HepG2 (cell line): Measurements from ENCODE around the gene TXN2. TPM values are rescaled to one million over a fixed set of nuclear protein-coding genes. Genes with fewer than 3 reads are reported as not detected.

Experiments used
- ARNT2 ChIP-seq: sonication (generic); formaldehyde crosslinking; IDR thresholded peaks from 2 replicates; pipeline ENCODE4 v1.8.0; 2022; ENCODE audit warnings: mild to moderate bottlenecking, low read depth, missing genetic modification reagents, moderate library complexity
- FOXO1 ChIP-seq: sonication (generic); formaldehyde crosslinking; IDR thresholded peaks from 2 replicates; pipeline ENCODE4 v1.4.0; 2020; ENCODE audit warnings: missing genetic modification reagents
- HES4 ChIP-seq: sonication (generic); formaldehyde crosslinking; IDR thresholded peaks from 2 replicates; pipeline ENCODE4 v1.9.0; 2021; ENCODE audit warnings: mild to moderate bottlenecking, missing genetic modification reagents, borderline replicate concordance
- HMG20B ChIP-seq: conservative IDR thresholded peaks from 2 replicates; pipeline ENCODE4 v1.6.1; 2016; ENCODE audit warnings: missing genetic modification reagents, missing compliant biosample characterization
- KDM1A ChIP-seq: IDR thresholded peaks from 2 replicates; pipeline ENCODE4 v1.6.1; 2016; ENCODE audit warnings: missing compliant biosample characterization
- REPIN1 ChIP-seq: sonication (generic); formaldehyde crosslinking; IDR thresholded peaks from 2 replicates; pipeline ENCODE4 v1.8.0; 2022; ENCODE audit warnings: missing genetic modification reagents, low read depth, mild to moderate bottlenecking, borderline replicate concordance
- SRSF4 ChIP-seq: fragments of 200-400 bp; formaldehyde crosslinking; IDR thresholded peaks from one replicate; pipeline ENCODE4 v1.6.1; 2018; ENCODE audit warnings: mild to moderate bottlenecking, low read depth, low read length, moderate library complexity; ENCODE audit not compliant: poor library complexity, severe bottlenecking
- TBX3 ChIP-seq: fragments of 450-650 bp; IDR thresholded peaks from 2 replicates; pipeline ENCODE4 v1.6.1; 2017; ENCODE audit warnings: antibody characterized with exemption, mild to moderate bottlenecking, inconsistent platforms, borderline replicate concordance
- ZNF430 ChIP-seq: sonication (generic); formaldehyde crosslinking; IDR thresholded peaks from 2 replicates; pipeline ENCODE4 v1.9.0; 2021; ENCODE audit warnings: mild to moderate bottlenecking, missing genetic modification reagents
- ZNF607 ChIP-seq: sonication (generic); formaldehyde crosslinking; IDR thresholded peaks from 2 replicates; pipeline ENCODE4 v1.5.1; 2020; ENCODE audit warnings: missing genetic modification reagents, mild to moderate bottlenecking, borderline replicate concordance
- ZNF883 ChIP-seq: sonication (generic); formaldehyde crosslinking; IDR thresholded peaks from 2 replicates; pipeline ENCODE4 v1.5.1; 2020; ENCODE audit warnings: mild to moderate bottlenecking, missing genetic modification reagents; ENCODE audit errors: not compliant biosample characterization
- ZSCAN21 ChIP-seq: sonication (generic); formaldehyde crosslinking; IDR thresholded peaks from 2 replicates; pipeline ENCODE4 v1.8.0; 2022; ENCODE audit warnings: mild to moderate bottlenecking, missing genetic modification reagents, moderate library complexity, borderline replicate concordance
- ZSCAN30 ChIP-seq: sonication (generic); formaldehyde crosslinking; IDR thresholded peaks from 2 replicates; pipeline ENCODE4 v1.5.0; 2020; ENCODE audit warnings: mild to moderate bottlenecking, missing genetic modification reagents
- polyA plus RNA-seq, 8 experiments: library from polyadenylated mRNA; depleted of rRNA in 3 of 8; stranded (reverse) in 7 of 8; unstranded in 1 of 8; fragments of >200 nt; fragmentation: Illumina TruSeq in 4 of 8; extraction: Trizol in 4 of 8; gene quantifications; 2 replicates each; pipeline versions ENCODE4 v1.2.1 to v1.2.3, GENCODE V29; 2011 to 2016; ENCODE audit warnings: low read depth in 4 of 8, missing spikeins in 1 of 8, mixed read lengths in 1 of 8; ENCODE audit not compliant: insufficient read depth in 1 of 8
- total RNA-seq, 5 experiments: library from RNA; depleted of rRNA; stranded (reverse); fragments of >200 nt; fragmentation: Illumina TruSeq; extraction: Trizol; gene quantifications; 2 replicates each; pipeline ENCODE4 v1.2.3, GENCODE V29; 2016; ENCODE audit warnings: low read depth in 1 of 5
- TF ChIP-seq, protein P1 (sequence below): sonication (generic); formaldehyde crosslinking; IDR thresholded peaks from 2 replicates; pipeline ENCODE4 v1.4.0; 2020; ENCODE audit warnings: missing genetic modification reagents
- TF ChIP-seq, protein P2 (sequence below): sonication (generic); formaldehyde crosslinking; IDR thresholded peaks from 2 replicates; pipeline ENCODE4 v1.5.1; 2020; ENCODE audit warnings: mild to moderate bottlenecking, missing genetic modification reagents, moderate library complexity
- TF ChIP-seq, protein P3 (sequence below), 2 experiments: sonication (generic) in 1 of 2; formaldehyde crosslinking in 1 of 2; IDR thresholded peaks; 2 replicates each; pipeline versions ENCODE4 v1.5.1 to v1.6.1; 2011 to 2020; ENCODE audit warnings: borderline replicate concordance in 1 of 2, low read depth in 1 of 2, low read length in 1 of 2, mild to moderate bottlenecking in 1 of 2, missing genetic modification reagents in 1 of 2, moderate library complexity in 1 of 2
- TF ChIP-seq, protein P4 (sequence below): sonication (generic); formaldehyde crosslinking; IDR thresholded peaks from 2 replicates; pipeline ENCODE4 v1.4.0; 2020; ENCODE audit warnings: missing genetic modification reagents
- TF ChIP-seq, protein P5 (sequence below): IDR thresholded peaks from 2 replicates; pipeline ENCODE4 v1.6.1; 2012; ENCODE audit warnings: inconsistent platforms
- TF ChIP-seq, protein P6 (sequence below): sonication (generic); formaldehyde crosslinking; IDR thresholded peaks from 2 replicates; pipeline ENCODE4 v1.5.0; 2020; ENCODE audit warnings: missing genetic modification reagents
- TF ChIP-seq, protein P7 (sequence below): sonication (generic); formaldehyde crosslinking; IDR thresholded peaks from 2 replicates; pipeline ENCODE4 v1.4.0; 2020; ENCODE audit warnings: missing genetic modification reagents

The TXN2 gene
- total and polyA plus RNA-seq, 2 of the 13 experiments (the other 11 are each of a cell fraction or from before 2014, with no cell fraction given), result 41.4 to 109 TPM

DNA sequence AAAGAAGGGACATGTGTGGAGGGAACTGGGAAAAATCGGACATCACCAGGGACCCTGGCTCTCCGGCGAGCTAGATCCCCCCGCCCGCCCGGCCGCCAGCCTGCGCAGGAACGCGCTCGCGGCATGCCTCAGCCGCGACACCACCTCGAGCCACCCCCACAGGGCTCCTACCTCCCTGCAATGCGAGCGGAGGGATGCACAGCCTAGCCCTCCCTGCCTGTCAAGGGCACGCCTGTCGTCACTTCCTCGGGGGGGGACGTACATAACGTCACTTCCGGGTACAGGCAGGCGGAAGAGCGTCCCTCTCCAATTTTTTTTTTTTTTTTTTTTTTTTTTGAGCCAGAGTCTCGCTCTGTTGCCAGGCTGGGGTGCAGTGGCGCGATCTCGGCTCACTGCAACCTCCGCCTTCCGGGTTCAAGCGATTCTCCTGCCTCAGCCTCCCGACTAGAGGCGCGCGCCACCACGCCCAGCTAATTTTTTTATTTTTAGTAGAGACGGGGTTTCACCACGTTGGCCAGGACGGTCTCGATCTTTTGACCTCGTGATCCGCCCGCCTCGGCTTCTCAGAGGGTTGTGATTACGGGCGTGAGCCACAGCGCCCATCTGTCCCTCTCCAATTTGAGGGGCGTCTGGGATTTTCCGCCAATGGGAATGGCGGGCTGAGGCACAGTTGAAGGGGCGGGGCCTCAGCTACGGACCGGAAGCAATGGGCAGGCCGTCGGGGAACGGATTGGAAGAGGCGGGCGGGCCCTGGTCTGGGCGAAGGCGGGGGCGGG lies at the start of gene TXN2 (continued):
- TF ChIP-seq, protein P1, sequence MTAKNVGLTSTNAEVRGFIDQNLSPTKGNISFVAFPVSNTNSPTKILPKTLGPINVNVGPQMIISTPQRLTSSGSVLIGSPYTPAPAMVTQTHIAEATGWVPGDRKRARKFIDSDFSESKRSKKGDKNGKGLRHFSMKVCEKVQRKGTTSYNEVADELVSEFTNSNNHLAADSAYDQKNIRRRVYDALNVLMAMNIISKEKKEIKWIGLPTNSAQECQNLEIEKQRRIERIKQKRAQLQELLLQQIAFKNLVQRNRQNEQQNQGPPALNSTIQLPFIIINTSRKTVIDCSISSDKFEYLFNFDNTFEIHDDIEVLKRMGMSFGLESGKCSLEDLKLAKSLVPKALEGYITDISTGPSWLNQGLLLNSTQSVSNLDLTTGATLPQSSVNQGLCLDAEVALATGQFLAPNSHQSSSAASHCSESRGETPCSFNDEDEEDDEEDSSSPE (CRISPR knock-in tag), result no peak
- TF ChIP-seq ZSCAN21 (CRISPR knock-in tag) (no peak), ZNF430 (no peak), REPIN1 (CRISPR knock-in tag) (no peak), SRSF4 (no peak), HMG20B (CRISPR knock-in tag) (peak; percentile 54; the same call in 1 of the 2 replicates), ZSCAN30 (CRISPR knock-in tag) (no peak), KDM1A (CRISPR knock-in tag) (no peak), ZNF883 (CRISPR knock-in tag) (peak; percentile 63), HES4 (CRISPR knock-in tag) (no peak), ARNT2 (CRISPR knock-in tag) (peak; percentile 73; the same call in 1 of the 2 replicates), ZNF607 (CRISPR knock-in tag) (0 out of 2 replicates have a peak, but pooled peaks have one; percentile 76), FOXO1 (no peak), TBX3 (no peak)
- TF ChIP-seq, protein P2, sequence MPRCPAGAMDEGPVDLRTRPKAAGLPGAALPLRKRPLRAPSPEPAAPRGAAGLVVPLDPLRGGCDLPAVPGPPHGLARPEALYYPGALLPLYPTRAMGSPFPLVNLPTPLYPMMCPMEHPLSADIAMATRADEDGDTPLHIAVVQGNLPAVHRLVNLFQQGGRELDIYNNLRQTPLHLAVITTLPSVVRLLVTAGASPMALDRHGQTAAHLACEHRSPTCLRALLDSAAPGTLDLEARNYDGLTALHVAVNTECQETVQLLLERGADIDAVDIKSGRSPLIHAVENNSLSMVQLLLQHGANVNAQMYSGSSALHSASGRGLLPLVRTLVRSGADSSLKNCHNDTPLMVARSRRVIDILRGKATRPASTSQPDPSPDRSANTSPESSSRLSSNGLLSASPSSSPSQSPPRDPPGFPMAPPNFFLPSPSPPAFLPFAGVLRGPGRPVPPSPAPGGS, result no peak
- TF ChIP-seq, protein P3, sequence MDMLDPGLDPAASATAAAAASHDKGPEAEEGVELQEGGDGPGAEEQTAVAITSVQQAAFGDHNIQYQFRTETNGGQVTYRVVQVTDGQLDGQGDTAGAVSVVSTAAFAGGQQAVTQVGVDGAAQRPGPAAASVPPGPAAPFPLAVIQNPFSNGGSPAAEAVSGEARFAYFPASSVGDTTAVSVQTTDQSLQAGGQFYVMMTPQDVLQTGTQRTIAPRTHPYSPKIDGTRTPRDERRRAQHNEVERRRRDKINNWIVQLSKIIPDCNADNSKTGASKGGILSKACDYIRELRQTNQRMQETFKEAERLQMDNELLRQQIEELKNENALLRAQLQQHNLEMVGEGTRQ (IDR thresholded peaks at IDR 0.05; ENCODE audit: low read depth, low read length), result no peak
- TF ChIP-seq, protein P3 (CRISPR knock-in tag; IDR thresholded peaks at IDR 0.05; ENCODE audit: borderline replicate concordance), result no peak; the same call in 1 of the 2 replicates
- TF ChIP-seq, protein P4, sequence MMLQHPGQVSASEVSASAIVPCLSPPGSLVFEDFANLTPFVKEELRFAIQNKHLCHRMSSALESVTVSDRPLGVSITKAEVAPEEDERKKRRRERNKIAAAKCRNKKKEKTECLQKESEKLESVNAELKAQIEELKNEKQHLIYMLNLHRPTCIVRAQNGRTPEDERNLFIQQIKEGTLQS, result no peak
- TF ChIP-seq, protein P5, sequence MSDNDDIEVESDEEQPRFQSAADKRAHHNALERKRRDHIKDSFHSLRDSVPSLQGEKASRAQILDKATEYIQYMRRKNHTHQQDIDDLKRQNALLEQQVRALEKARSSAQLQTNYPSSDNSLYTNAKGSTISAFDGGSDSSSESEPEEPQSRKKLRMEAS, result peak; percentile 70; the same call in 1 of the 2 replicates
- TF ChIP-seq, protein P6, sequence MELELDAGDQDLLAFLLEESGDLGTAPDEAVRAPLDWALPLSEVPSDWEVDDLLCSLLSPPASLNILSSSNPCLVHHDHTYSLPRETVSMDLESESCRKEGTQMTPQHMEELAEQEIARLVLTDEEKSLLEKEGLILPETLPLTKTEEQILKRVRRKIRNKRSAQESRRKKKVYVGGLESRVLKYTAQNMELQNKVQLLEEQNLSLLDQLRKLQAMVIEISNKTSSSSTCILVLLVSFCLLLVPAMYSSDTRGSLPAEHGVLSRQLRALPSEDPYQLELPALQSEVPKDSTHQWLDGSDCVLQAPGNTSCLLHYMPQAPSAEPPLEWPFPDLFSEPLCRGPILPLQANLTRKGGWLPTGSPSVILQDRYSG (CRISPR knock-in tag), result no peak
- TF ChIP-seq, protein P7, sequence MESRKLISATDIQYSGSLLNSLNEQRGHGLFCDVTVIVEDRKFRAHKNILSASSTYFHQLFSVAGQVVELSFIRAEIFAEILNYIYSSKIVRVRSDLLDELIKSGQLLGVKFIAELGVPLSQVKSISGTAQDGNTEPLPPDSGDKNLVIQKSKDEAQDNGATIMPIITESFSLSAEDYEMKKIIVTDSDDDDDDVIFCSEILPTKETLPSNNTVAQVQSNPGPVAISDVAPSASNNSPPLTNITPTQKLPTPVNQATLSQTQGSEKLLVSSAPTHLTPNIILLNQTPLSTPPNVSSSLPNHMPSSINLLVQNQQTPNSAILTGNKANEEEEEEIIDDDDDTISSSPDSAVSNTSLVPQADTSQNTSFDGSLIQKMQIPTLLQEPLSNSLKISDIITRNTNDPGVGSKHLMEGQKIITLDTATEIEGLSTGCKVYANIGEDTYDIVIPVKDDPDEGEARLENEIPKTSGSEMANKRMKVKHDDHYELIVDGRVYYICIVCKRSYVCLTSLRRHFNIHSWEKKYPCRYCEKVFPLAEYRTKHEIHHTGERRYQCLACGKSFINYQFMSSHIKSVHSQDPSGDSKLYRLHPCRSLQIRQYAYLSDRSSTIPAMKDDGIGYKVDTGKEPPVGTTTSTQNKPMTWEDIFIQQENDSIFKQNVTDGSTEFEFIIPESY, result no peak
